Measurements from ENCODE around the gene PWP1. TPM values are rescaled to one million over a fixed set of nuclear protein-coding genes. Genes with fewer than 3 reads are reported as not detected.

Gene PWP1
- total and polyA plus RNA-seq, 2 experiments from 2014 or later = 110 to 211 TPM

DNA sequence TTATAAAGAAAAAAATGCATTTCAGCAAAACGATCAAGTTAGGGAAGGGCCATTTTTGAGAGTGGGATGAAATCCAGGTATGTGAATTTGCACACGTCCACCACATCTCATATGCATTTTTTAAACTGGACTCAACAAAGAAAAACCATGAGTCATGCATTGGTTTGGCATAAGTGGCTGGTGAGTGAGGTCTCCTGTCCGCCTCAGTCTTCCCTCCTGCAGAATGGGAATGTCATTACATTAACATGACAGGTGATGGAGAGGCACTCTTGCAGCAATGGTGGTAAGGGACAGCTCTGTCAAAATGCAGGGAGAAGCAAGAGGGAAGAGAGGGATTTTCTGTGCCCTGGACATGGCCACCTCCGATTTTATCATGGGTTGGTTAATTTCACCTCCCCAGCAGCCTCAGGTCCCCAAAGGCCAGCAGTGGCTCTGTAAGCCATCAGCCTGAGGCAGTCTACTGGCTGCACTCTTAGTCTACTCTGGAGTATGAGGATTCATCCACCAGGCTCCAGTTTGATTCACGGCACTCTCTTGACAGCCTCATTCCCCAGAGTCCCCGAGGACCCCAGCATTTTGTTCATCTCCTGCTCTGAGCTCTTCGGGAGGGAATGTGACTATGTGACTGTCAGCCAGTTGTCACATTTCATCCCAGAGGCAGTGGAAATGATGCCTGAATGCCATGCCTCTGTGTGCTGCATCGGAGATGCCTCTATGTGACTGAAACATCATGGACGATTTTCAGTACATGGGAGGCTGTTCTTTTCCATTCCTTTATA lies 17.1 kb upstream of the PWP1 start (continued):
- TF ChIP-seq, protein P1, sequence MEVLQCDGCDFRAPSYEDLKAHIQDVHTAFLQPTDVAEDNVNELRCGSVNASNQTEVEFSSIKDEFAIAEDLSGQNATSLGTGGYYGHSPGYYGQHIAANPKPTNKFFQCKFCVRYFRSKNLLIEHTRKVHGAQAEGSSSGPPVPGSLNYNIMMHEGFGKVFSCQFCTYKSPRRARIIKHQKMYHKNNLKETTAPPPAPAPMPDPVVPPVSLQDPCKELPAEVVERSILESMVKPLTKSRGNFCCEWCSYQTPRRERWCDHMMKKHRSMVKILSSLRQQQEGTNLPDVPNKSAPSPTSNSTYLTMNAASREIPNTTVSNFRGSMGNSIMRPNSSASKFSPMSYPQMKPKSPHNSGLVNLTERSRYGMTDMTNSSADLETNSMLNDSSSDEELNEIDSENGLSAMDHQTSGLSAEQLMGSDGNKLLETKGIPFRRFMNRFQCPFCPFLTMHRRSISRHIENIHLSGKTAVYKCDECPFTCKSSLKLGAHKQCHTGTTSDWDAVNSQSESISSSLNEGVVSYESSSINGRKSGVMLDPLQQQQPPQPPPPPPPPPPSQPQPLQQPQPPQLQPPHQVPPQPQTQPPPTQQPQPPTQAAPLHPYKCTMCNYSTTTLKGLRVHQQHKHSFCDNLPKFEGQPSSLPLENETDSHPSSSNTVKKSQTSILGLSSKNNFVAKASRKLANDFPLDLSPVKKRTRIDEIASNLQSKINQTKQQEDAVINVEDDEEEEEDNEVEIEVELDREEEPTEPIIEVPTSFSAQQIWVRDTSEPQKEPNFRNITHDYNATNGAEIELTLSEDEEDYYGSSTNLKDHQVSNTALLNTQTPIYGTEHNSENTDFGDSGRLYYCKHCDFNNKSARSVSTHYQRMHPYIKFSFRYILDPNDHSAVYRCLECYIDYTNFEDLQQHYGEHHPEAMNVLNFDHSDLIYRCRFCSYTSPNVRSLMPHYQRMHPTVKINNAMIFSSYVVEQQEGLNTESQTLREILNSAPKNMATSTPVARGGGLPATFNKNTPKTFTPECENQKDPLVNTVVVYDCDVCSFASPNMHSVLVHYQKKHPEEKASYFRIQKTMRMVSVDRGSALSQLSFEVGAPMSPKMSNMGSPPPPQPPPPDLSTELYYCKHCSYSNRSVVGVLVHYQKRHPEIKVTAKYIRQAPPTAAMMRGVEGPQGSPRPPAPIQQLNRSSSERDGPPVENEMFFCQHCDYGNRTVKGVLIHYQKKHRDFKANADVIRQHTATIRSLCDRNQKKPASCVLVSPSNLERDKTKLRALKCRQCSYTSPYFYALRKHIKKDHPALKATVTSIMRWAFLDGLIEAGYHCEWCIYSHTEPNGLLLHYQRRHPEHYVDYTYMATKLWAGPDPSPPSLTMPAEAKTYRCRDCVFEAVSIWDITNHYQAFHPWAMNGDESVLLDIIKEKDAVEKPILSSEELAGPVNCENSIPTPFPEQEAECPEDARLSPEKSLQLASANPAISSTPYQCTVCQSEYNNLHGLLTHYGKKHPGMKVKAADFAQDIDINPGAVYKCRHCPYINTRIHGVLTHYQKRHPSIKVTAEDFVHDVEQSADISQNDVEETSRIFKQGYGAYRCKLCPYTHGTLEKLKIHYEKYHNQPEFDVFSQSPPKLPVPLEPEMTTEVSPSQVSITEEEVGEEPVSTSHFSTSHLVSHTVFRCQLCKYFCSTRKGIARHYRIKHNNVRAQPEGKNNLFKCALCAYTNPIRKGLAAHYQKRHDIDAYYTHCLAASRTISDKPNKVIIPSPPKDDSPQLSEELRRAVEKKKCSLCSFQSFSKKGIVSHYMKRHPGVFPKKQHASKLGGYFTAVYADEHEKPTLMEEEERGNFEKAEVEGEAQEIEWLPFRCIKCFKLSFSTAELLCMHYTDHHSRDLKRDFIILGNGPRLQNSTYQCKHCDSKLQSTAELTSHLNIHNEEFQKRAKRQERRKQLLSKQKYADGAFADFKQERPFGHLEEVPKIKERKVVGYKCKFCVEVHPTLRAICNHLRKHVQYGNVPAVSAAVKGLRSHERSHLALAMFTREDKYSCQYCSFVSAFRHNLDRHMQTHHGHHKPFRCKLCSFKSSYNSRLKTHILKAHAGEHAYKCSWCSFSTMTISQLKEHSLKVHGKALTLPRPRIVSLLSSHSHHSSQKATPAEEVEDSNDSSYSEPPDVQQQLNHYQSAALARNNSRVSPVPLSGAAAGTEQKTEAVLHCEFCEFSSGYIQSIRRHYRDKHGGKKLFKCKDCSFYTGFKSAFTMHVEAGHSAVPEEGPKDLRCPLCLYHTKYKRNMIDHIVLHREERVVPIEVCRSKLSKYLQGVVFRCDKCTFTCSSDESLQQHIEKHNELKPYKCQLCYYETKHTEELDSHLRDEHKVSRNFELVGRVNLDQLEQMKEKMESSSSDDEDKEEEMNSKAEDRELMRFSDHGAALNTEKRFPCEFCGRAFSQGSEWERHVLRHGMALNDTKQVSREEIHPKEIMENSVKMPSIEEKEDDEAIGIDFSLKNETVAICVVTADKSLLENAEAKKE (CRISPR knock-in tag; IDR thresholded peaks at IDR 0.05) = no peak
- no peak for TF ChIP-seq STAT1 (IDR thresholded peaks at IDR 0.05; ENCODE audit: unreplicated experiment)

DNA sequence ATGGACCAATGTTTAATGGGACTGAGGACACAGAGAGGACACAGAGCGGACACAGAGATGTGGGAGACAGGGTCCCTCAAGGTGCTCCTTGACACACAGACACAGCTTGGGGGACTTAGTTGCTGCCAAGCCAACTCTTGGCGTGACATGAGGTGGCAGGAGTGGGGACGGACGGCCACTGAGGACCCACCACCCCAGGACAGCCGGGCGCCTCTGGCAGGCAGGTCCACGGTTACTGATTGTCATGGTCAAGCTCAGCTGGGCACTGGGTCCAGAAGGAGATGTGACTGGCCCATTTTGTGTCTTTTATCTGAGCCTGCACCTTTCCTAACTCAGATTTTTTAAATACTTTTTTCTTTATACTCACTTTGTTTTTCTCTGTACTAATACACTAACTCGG lies 15.7 kb upstream of the PWP1 start:
- peak overlapping the region; percentile 69 for H3K4me2 ChIP-seq
- Mint-ChIP-seq H3K36me3 (ENCODE audit: low read depth) (no peaks in the 10 kb centered on the region), H3K9me3 (no peaks in the 10 kb centered on the region), H3K4me1 (peaks cover 21% of the 10 kb centered on the region), H3K4me3 (no peak overlapping the region), H3K27ac (no peak overlapping the region), H3K27me3 (ENCODE audit: insufficient read depth, low read depth, poor library complexity) (peaks cover 14% of the 10 kb centered on the region)
- 0 out of 2 replicates have a peak, but pooled peaks cover 6% of the 10 kb centered on the region for H3F3A ChIP-seq (replicated peaks; ENCODE audit: low read depth)
- H3K36me3 ChIP-seq (ENCODE audit: insufficient read depth) = no peaks in the 10 kb centered on the region
- H3K4me3 ChIP-seq = no peak overlapping the region
- no peak for DNase-seq (ENCODE audit: low spot score)
- H3K79me2 ChIP-seq (replicated peaks; ENCODE audit: insufficient read depth) = no peaks in the 10 kb centered on the region
- no peaks in the 10 kb centered on the region for H3K27me3 ChIP-seq (ENCODE audit: insufficient read depth)
- no peak for ATAC-seq
- H3K27ac ChIP-seq (ENCODE audit: low read depth) = peak overlapping the region; percentile 24; the same call in 1 of the 2 replicates
- no peaks in the 10 kb centered on the region for H3K9me2 ChIP-seq (ENCODE audit: insufficient read depth)
- H2AFZ ChIP-seq = no peak overlapping the region
- no peaks in the 10 kb centered on the region for H4K20me1 ChIP-seq (replicated peaks; ENCODE audit: insufficient read depth)
- H3K4me1 ChIP-seq (ENCODE audit: insufficient read depth) = peaks cover 14% of the 10 kb centered on the region
- TF ChIP-seq EZH2 (IDR thresholded peaks at IDR 0.05; ENCODE audit: low read depth, unreplicated experiment) (no peak), STAT1 (IDR thresholded peaks at IDR 0.05; ENCODE audit: unreplicated experiment) (no peak), POLR2AphosphoS5 (IDR thresholded peaks at IDR 0.05; ENCODE audit: low read depth) (no peak), EZH2phosphoT487 (IDR thresholded peaks at IDR 0.05; ENCODE audit: unreplicated experiment) (no peak), JUNB (IDR thresholded peaks at IDR 0.05; ENCODE audit: unreplicated experiment) (no peak), NANOG (IDR thresholded peaks at IDR 0.05; ENCODE audit: borderline replicate concordance) (no peak)
- TF ChIP-seq, protein P2, sequence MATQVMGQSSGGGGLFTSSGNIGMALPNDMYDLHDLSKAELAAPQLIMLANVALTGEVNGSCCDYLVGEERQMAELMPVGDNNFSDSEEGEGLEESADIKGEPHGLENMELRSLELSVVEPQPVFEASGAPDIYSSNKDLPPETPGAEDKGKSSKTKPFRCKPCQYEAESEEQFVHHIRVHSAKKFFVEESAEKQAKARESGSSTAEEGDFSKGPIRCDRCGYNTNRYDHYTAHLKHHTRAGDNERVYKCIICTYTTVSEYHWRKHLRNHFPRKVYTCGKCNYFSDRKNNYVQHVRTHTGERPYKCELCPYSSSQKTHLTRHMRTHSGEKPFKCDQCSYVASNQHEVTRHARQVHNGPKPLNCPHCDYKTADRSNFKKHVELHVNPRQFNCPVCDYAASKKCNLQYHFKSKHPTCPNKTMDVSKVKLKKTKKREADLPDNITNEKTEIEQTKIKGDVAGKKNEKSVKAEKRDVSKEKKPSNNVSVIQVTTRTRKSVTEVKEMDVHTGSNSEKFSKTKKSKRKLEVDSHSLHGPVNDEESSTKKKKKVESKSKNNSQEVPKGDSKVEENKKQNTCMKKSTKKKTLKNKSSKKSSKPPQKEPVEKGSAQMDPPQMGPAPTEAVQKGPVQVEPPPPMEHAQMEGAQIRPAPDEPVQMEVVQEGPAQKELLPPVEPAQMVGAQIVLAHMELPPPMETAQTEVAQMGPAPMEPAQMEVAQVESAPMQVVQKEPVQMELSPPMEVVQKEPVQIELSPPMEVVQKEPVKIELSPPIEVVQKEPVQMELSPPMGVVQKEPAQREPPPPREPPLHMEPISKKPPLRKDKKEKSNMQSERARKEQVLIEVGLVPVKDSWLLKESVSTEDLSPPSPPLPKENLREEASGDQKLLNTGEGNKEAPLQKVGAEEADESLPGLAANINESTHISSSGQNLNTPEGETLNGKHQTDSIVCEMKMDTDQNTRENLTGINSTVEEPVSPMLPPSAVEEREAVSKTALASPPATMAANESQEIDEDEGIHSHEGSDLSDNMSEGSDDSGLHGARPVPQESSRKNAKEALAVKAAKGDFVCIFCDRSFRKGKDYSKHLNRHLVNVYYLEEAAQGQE (IDR thresholded peaks at IDR 0.05; ENCODE audit: unreplicated experiment) = no peak
- TF ChIP-seq, protein P3, sequence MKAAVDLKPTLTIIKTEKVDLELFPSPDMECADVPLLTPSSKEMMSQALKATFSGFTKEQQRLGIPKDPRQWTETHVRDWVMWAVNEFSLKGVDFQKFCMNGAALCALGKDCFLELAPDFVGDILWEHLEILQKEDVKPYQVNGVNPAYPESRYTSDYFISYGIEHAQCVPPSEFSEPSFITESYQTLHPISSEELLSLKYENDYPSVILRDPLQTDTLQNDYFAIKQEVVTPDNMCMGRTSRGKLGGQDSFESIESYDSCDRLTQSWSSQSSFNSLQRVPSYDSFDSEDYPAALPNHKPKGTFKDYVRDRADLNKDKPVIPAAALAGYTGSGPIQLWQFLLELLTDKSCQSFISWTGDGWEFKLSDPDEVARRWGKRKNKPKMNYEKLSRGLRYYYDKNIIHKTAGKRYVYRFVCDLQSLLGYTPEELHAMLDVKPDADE (IDR thresholded peaks at IDR 0.05) = no peak

All from GM23338 (cell line).